HG03175 (cell line): Measurements from ENCODE around the gene LFNG.
"Not testable (repeated sequence)": the region's sequence is repeated elsewhere in the genome, so short reads cannot be mapped to it uniquely, and the experiment has no call there.

Source experiments
- ATAC-seq: cut with Tn5 transposase; IDR thresholded peaks from one replicate; pipeline ENCODE4 v1.9.1; 2021; ENCODE audit warnings: mild to moderate bottlenecking, moderate library complexity; ENCODE audit not compliant: unreplicated experiment

Gene LFNG

GRCh38 chr7:2529161-2530070, 9.8 kb downstream of the LFNG start:
- peak; percentile 44 for ATAC-seq

- ATAC-seq: no peak
These were observed 10.8 kb downstream of the LFNG start for GRCh38 chr7:2530071-2530987.

DNA sequence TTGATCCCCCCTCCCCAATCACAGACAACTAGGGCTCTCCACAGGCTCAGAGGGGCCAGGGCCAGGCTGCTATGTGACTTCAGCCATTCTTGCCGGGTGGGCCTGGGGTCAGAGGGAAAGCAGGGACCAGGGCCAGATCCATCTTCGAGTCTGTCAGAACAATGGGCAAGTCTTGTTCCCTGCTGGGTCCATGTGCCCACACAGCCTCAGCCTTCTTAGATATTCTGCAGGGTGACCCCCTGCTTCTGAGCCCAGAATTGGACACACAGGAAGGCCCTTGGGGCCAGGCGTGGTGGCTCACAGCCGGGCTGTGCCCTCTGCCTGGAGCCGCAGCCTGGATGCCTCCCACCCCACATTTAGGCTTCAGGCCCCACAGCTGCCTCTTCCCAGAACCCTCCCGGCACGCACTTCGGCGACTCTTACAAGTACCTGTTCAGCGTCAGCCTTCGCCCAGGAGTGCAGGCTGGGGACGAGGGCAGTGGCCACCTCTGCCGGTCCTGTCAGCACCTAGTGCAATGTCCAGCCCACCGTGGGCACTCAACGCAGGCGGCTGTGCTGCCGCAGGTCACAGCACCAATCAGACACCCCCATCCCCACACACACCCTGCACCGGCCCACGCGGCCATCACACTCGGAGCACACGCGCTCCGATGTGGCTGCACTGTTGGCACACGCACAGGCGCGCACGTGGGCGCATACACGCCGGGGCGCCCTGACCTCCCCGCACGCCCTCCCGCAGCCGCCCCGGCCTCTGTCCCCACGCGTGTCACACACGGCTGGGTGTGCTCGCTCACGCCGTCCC, 11.6 kb downstream of the LFNG start:
- not testable (repeated sequence) for ATAC-seq

- not testable (repeated sequence) for ATAC-seq
These were observed 12.2 kb downstream of the LFNG start for GRCh38 chr7:2531796-2532110.

DNA sequence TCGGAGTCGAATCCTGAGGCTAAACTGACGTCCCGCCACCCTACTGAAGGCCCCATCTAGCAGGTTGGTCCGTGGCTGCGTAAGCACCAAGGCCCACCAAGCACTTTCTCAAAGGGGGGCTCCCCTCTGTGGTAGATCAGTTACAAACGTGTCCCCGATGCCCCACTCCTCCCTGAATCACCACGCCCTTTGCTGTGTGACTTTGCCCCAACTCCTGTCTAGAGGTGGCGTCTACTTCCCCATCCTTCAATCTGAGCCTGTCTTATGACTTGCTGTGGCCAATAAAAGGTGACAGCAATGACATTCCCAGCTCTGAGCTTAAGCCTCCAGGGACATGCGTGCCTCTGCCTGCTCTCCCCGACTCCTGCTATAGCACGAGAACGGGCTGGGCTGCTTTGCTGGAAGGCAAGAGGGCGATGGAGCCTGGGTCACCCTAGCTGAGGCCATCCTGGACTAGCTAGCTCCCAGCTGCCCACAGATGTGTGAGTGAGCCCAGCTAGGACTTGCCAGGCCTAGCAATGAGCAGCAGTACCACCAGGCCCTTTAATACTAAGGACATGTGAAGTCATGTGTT, 12.7 kb downstream of the LFNG start:
- ATAC-seq: not testable (repeated sequence)

- ATAC-seq: not testable (repeated sequence)
These were observed 13.2 kb downstream of the LFNG start for GRCh38 chr7:2532816-2533215.

- not testable (repeated sequence) for ATAC-seq
These were observed 14.0 kb downstream of the LFNG start for GRCh38 chr7:2533566-2533965.

DNA sequence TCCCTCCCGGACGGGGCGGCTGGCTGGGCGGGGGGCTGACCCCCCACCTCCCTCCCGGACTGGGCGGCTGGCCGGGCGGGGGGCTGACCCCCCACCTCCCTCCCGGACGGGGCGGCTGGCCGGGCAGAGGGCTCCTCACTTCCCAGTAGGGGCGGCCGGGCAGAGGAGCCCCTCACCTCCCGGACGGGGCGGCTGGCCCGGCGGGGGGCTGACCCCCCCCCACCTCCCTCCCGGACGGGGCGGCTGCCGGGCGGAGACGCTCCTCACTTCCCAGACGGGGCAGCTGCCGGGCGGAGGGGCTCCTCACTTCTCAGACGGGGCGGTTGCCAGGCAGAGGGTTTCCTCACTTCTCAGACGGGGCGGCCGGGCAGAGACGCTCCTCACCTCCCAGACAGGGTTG, 14.6 kb downstream of the LFNG start:
- not testable (repeated sequence) for ATAC-seq

- not testable (repeated sequence) for ATAC-seq
These were observed 16.5 kb downstream of the LFNG start for GRCh38 chr7:2535872-2536627.

- no peak for ATAC-seq
These were observed 18.6 kb downstream of the LFNG start for GRCh38 chr7:2537981-2538851.

DNA sequence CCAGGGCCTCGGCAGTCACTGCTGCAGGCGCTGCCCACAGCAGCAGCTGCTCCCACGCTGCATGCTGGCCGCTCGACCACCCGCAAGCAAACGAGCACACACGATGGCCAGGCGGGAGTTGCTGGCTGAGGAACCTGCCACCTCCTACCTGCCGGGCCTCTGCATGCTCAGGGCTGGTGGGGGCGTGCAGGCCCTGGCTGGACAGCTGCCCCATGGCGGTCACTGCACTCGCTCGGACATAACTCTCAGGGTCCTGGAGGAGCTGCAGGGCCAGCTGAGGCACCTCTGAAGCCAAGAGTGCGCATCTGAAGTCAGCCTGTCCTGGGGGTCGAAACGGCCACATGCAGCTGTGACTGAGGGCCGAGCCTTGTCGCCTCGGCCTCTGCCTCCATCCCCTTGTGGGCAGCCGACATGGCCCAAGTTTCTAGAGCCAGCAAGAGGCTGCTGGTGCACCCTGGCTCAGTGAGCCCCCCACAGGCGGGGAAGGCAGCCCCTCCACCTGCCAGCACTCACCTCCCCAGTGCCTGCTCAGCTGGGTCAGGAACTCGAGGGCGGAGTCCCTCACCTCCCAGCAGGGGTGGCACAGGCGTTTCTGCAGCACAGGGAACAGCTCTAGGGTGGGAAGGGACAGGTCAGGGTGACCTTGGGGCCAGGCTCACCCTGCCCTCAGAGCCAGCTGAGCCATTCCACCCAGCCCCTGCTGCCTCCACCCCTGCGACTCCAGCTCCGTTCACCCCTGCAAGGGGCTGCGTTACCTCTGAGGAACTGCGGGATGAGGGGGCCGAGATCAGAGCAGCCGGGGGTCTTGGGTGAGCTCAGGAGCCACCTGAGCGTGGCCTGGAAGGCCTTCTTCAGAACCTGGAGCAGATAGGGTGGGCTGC, 19.7 kb downstream of the LFNG start:
- no peak for ATAC-seq

- no peak for ATAC-seq
These were observed 20.6 kb downstream of the LFNG start for GRCh38 chr7:2540133-2540532.

GRCh38 chr7:2540641-2541051, 21.1 kb downstream of the LFNG start:
- ATAC-seq: no peak

DNA sequence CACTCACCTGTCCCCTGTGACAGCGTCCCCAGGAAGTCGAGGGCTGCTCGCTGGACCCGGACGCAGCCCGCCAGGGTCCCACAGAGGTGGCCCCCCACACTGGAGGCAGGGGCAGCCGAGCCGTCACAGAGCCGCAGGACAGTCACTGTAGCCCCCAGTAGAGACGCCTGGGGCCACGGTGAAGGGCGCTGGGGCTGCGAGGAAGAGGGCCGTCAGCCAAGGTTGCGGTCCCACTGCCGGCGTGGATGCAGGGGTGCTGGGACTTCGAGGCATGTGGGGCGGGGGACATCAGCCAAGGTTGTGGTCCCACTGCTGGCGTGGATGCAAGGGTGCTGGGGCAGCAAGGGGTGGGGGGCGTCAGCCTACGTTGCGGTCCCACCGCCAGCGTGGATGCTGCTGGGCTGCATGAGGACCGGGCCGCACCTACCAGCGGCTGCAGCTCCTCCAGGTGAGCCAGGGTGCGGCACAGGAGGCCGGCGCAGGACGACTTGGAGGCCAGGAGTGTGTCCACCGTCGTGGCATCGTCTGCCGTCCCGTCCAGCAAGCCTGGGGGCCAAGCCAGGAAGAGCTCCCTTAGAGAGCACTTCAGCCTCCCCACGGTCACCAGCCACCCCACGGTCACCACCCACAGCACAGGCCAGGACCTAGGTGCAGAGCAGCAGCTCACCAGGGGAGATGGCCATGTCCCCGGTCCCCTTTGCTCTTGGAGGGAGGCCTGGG, 21.9 kb downstream of the LFNG start:
- no peak for ATAC-seq

DNA sequence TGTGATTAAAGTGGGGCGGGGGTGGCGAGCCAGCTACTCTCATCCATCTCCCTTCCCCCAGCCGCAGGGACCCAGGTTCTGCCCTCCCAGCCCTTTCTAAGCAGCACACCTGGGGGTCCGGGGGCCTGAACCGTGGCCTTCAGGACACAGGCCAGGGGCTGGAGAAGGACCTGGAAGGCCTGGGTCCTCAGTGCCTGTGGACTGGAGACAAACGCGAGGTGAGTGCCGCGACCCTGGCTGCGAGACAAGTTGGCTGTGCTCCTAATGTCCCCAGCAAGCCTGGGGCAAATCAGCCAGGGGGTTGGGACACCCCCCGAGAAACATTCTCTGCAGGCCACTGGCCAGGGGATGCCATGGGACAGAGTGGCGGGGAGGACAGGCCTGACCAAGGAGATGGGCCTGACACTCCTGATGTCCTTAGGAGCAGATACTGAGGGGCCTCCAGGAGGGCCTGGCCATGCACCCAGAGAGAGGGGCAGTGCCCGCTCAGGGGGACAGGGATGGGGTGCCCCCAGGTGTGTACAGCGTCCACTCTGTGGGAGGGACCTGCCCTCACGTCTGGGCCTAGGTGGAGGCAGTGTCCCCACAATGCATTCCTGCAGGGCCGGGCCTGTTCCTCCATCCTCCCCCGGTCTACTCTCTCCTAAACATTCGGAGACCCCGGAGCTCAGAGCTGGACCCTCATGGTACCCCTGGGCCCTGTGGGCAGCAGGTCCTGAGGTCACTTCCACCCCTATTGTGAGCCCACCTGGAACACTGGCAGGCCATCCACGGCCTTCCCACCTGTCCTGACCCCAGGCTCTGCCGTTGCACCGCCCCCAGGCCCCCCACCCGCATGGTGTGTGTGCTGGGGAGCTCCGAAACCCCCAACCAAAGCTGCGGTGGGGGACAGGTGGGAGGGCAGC, 22.7 kb downstream of the LFNG start:
- no peak for ATAC-seq
